ENCODE data around the gene ZCCHC14.

GRCh38 chr16:87539113-87539512 is 46.3 kb upstream of the ZCCHC14 start:
- TF ChIP-seq, protein P1, sequence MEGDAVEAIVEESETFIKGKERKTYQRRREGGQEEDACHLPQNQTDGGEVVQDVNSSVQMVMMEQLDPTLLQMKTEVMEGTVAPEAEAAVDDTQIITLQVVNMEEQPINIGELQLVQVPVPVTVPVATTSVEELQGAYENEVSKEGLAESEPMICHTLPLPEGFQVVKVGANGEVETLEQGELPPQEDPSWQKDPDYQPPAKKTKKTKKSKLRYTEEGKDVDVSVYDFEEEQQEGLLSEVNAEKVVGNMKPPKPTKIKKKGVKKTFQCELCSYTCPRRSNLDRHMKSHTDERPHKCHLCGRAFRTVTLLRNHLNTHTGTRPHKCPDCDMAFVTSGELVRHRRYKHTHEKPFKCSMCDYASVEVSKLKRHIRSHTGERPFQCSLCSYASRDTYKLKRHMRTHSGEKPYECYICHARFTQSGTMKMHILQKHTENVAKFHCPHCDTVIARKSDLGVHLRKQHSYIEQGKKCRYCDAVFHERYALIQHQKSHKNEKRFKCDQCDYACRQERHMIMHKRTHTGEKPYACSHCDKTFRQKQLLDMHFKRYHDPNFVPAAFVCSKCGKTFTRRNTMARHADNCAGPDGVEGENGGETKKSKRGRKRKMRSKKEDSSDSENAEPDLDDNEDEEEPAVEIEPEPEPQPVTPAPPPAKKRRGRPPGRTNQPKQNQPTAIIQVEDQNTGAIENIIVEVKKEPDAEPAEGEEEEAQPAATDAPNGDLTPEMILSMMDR (conservative IDR thresholded peaks at IDR 0.05; ENCODE audit: low read depth, low read length): no peak
- no peak for TF ChIP-seq EZH2 (IDR thresholded peaks at IDR 0.05; ENCODE audit: borderline replicate concordance, low read depth, low read length, poor library complexity, severe bottlenecking)
